AG04449 (cell line): ENCODE data around the gene SMCHD1.

Experiments used
- CTCF ChIA-PET: fragments of 350-600 bp; formaldehyde crosslinking; extraction: SDS; loops from one replicate; lab custom pipeline; 2021; ENCODE audit warnings: antibody characterized with exemption; lab: Yijun Ruan, JAX
- POLR2A ChIA-PET: fragments of 400-600, 350-600 bp; formaldehyde crosslinking; extraction: SDS; loops from one replicate; lab custom pipeline; 2020; ENCODE audit warnings: antibody characterized with exemption, inconsistent platforms; lab: Yijun Ruan, JAX
- DNase-seq: peaks from one replicate; pipeline ENCODE4 v3.0.0-alpha.2; 2010; ENCODE audit warnings: low read depth, low spot score
- H3K4me3 ChIP-seq: 2 replicates; pipeline ENCODE4 v1.5.1; 2011; ENCODE audit warnings: low read depth, mild to moderate bottlenecking, control low read depth, low read length
- TF ChIP-seq, protein P1 (sequence below): IDR thresholded peaks from one replicate; pipeline ENCODE4 v1.5.1; 2011; ENCODE audit warnings: mild to moderate bottlenecking, moderate library complexity, low read length, control low read depth, inconsistent platforms; ENCODE audit not compliant: insufficient read depth; ENCODE audit errors: missing control alignments

Gene SMCHD1

DNA sequence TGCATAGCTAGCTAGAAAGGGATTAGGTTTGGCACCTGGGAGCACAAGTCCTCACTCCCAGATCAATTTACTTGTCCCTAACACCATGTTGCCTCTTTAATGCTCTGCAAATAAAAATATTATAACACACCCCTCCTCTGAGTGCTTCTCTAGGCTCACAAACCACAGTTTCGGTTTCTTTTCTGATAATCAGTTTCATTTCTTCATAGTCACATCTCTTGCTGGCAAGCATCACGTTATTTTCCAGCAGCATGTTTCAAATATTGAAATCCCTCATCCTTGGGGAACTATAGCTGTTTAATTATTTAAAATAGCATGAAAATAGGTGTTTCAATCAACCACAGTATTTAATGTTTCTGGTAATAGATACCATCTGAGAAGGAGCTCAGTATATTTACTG lies 13.9 kb upstream of the SMCHD1 start:
- no peak overlapping the region for H3K4me3 ChIP-seq
- POLR2A ChIA-PET: no interaction called here
- CTCF ChIA-PET: interaction anchor here (1.8 kb wide), 1 partner anchor 15 kb away, joined by 5 read pairs; no protein-coding TSS in a partner anchor
- no peak for DNase-seq
- TF ChIP-seq, protein P1, sequence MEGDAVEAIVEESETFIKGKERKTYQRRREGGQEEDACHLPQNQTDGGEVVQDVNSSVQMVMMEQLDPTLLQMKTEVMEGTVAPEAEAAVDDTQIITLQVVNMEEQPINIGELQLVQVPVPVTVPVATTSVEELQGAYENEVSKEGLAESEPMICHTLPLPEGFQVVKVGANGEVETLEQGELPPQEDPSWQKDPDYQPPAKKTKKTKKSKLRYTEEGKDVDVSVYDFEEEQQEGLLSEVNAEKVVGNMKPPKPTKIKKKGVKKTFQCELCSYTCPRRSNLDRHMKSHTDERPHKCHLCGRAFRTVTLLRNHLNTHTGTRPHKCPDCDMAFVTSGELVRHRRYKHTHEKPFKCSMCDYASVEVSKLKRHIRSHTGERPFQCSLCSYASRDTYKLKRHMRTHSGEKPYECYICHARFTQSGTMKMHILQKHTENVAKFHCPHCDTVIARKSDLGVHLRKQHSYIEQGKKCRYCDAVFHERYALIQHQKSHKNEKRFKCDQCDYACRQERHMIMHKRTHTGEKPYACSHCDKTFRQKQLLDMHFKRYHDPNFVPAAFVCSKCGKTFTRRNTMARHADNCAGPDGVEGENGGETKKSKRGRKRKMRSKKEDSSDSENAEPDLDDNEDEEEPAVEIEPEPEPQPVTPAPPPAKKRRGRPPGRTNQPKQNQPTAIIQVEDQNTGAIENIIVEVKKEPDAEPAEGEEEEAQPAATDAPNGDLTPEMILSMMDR: no peak

DNA sequence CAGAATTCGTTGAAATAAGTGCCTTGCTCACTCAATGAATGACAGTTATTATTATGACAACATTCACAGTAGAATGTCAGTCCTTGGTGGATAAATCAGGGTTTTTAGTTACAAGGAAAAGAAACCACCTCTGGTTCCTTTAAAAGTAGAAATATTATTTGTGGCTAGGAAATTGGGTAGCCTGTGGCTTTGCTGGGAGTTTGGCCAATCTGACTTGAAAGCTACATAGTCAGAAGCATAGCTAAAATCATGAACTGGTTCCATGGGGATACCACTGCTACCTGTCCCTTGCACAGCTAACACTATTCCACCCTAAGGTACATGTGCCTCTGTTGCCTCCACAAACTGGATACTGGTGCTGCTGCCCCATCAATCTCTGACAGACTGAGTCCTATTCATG lies 12.8 kb upstream of the SMCHD1 start:
- TF ChIP-seq, protein P1: no peak
- ChIA-PET CTCF (no interaction called here), POLR2A (no interaction called here)
- no peak overlapping the region for H3K4me3 ChIP-seq
- DNase-seq: no peak

DNA sequence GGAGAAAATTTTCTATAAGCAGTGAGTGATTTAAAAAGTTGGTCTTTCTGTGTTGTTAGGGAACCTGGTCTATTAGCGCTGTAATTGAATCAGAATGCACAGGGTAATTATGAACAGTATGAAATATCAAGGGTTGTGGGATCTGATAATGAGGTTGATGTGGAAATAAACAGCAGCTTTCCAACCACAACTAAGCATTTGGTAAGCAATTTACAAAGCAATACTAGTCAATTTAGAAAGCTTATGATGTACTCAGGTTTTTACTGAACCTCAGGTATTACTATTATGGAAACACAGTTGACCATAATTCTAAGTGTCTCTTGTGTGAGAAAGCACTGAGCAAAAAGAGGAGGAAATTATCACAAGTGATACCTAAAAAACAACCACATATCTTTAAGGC lies 11.0 kb upstream of the SMCHD1 start:
- CTCF ChIA-PET: no interaction called here
- DNase-seq: no peak
- POLR2A ChIA-PET: no interaction called here
- TF ChIP-seq, protein P1: no peak
- H3K4me3 ChIP-seq: no peak overlapping the region

DNA sequence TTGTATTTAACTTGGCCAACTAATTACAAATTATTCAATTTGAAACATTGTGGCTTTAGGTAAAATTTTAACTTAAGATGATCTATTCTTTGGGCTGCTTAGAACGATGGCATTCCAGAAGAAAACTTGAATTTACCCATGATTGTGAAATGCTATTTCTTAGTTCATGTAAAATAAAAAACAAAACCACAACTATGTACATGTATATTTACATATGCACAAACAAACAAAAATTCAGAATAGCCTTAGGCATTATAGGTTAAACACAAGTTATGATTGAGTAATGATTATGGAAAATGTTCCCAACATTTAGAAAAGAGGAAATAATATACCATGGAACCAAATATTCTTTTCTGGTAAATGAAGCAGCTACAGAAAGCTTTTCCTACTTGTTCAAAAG lies 3.5 kb upstream of the SMCHD1 start:
- ChIA-PET CTCF (no interaction called here), POLR2A (no interaction called here)
- no peak overlapping the region for H3K4me3 ChIP-seq
- DNase-seq: no peak
- TF ChIP-seq, protein P1: no peak

DNA sequence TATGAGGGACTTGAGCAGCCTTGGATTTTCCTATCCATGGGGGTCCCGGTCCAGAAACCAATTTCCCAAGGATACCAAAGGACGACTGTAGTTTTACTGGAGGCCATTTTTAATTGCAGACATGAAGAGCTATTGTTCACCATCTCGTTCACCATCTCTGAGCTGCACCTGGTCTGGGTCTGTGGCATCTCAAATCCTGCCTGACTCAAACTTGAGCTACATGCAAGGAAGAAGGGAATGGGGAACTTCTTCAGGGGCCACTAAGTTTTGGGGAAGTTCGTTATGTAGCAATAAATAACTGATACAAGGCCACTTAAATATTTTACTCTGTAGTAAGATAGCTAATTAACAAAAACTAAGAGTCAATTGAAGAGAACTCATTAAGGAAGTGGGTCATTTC lies 2.1 kb upstream of the SMCHD1 start:
- no peak overlapping the region for H3K4me3 ChIP-seq
- DNase-seq: no peak
- ChIA-PET CTCF (no interaction called here), POLR2A (no interaction called here)
- TF ChIP-seq, protein P1: no peak

DNA sequence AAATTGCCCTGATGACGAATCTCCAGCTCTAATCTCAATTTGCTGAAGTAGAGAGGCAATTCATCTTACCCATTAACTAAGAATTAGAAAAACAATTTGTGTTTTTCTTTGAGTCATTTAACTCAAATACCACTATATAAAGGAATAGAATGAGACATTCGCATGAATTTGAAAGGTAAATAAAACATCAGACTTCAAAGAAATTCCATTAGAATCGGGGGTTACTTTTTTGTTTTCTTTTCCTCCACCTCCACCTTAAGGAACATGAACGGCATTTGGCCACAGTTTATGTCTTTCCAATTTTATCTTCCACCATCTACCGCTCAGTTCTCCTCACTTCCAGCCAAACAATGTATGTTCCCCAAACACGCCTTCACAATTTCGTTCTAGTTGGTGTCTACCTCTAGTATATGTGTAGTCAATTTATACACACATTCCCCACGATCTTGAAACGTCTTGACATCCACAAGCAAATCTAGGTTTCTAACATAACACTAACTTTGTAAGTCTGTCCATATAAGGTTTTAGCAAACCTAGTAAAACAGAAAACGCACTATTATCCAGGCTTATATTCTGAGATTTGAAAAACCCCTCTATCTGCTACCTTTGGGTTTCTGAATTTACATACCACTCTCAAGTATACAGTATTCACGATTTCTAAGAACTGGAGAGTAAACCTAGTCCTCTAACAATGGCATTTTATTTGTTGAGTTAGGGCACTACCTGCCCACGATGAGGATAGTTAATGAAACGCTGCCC lies 1.2 kb upstream of the SMCHD1 start:
- H3K4me3 ChIP-seq: peak overlapping the region; percentile 88
- POLR2A ChIA-PET: no interaction called here
- TF ChIP-seq, protein P1: no peak
- no peak for DNase-seq
- CTCF ChIA-PET: interaction anchor here (1.0 kb wide), 1 partner anchor 10 kb away, joined by 3 read pairs; no protein-coding TSS in a partner anchor
